ENCODE data around the gene CCDC174.

GRCh38 chr3:14623569-14624051 lies 28.0 kb upstream of the CCDC174 start:
- no peak for TF ChIP-seq POLR2AphosphoS2 (conservative IDR thresholded peaks at IDR 0.05; ENCODE audit: low read length)
- no peak for TF ChIP-seq MYC (IDR thresholded peaks at IDR 0.05; ENCODE audit: borderline replicate concordance, low read length)
- TF ChIP-seq POLR2A (IDR thresholded peaks at IDR 0.05; ENCODE audit: low read length) = no peak
- no peak for TF ChIP-seq CTCF (IDR thresholded peaks at IDR 0.05)
- TF ChIP-seq SMC3 (IDR thresholded peaks at IDR 0.05) = no peak
- TF ChIP-seq, protein P1, sequence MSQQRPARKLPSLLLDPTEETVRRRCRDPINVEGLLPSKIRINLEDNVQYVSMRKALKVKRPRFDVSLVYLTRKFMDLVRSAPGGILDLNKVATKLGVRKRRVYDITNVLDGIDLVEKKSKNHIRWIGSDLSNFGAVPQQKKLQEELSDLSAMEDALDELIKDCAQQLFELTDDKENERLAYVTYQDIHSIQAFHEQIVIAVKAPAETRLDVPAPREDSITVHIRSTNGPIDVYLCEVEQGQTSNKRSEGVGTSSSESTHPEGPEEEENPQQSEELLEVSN (IDR thresholded peaks at IDR 0.05; ENCODE audit: borderline replicate concordance, low read depth) = no peak
- TF ChIP-seq NFE2L2 (conservative IDR thresholded peaks at IDR 0.05; ENCODE audit: low read length) = no peak

Data from A549 (cell line).